HepG2 (cell line): ENCODE results near the gene NUP35. TPM values are rescaled to one million over a fixed set of nuclear protein-coding genes. Genes with fewer than 3 reads are reported as not detected.

Experiments
- CBX1 ChIP-seq: IDR thresholded peaks from one replicate; pipeline ENCODE4 v1.6.1; 2016; ENCODE audit warnings: antibody characterized with exemption, low read depth
- CCDC6 ChIP-seq: sonication (generic); formaldehyde crosslinking; IDR thresholded peaks from 2 replicates; pipeline ENCODE4 v1.8.1; 2022; ENCODE audit warnings: mild to moderate bottlenecking, missing genetic modification reagents, moderate library complexity
- CENPBD1 ChIP-seq: sonication (generic); formaldehyde crosslinking; IDR thresholded peaks from 2 replicates; pipeline ENCODE4 v1.8.0; 2022; ENCODE audit warnings: missing genetic modification reagents, low read depth, mild to moderate bottlenecking, borderline replicate concordance
- CHD2 ChIP-seq: IDR thresholded peaks from 2 replicates; pipeline ENCODE4 v1.6.1; 2011; ENCODE audit warnings: low read depth, low read length, improper control_type of control experiment
- FOSL2 ChIP-seq: sonication (generic); formaldehyde crosslinking; IDR thresholded peaks from 2 replicates; pipeline ENCODE4 v1.4.0; 2020; ENCODE audit warnings: missing genetic modification reagents
- GLI4 ChIP-seq: sonication (generic); formaldehyde crosslinking; IDR thresholded peaks from 2 replicates; pipeline ENCODE4 v1.5.1; 2020; ENCODE audit warnings: missing genetic modification reagents, mild to moderate bottlenecking, moderate library complexity, borderline replicate concordance
- GTF3A ChIP-seq: sonication (generic); formaldehyde crosslinking; conservative IDR thresholded peaks from 2 replicates; pipeline ENCODE4 v1.4.0; 2020; ENCODE audit warnings: mild to moderate bottlenecking, missing genetic modification reagents
- HNF4G ChIP-seq, 2 experiments: sonication (generic) in 1 of 2; formaldehyde crosslinking in 1 of 2; IDR thresholded peaks; 2 replicates each; pipeline versions ENCODE4 v1.4.0 to v1.6.1; 2011 to 2020; ENCODE audit warnings: borderline replicate concordance in 2 of 2, low read depth in 2 of 2, mild to moderate bottlenecking in 2 of 2, low read length in 1 of 2, missing genetic modification reagents in 1 of 2, moderate library complexity in 1 of 2
- HNRNPLL ChIP-seq: fragments of 200-400 bp; formaldehyde crosslinking; IDR thresholded peaks from 2 replicates; pipeline ENCODE4 v1.6.1; 2017; ENCODE audit warnings: mild to moderate bottlenecking, low read depth, low read length; ENCODE audit not compliant: poor library complexity, severe bottlenecking
- KAT7 ChIP-seq: IDR thresholded peaks from 2 replicates; pipeline ENCODE4 v1.6.1; 2018; ENCODE audit warnings: borderline replicate concordance, missing compliant biosample characterization
- KLF9 ChIP-seq: IDR thresholded peaks from 2 replicates; pipeline ENCODE4 v1.6.1; 2016; ENCODE audit warnings: low read depth
- KMT2B ChIP-seq: IDR thresholded peaks from 2 replicates; pipeline ENCODE4 v1.6.1; 2016; ENCODE audit warnings: missing genetic modification reagents, missing compliant biosample characterization
- MIER2 ChIP-seq: IDR thresholded peaks from 2 replicates; pipeline ENCODE4 v1.6.1; 2016; ENCODE audit warnings: missing biosample characterization, missing genetic modification reagents
- MTA1 ChIP-seq: sonication (generic); formaldehyde crosslinking; IDR thresholded peaks from 2 replicates; pipeline ENCODE4 v1.4.0; 2020; ENCODE audit warnings: missing genetic modification reagents, mild to moderate bottlenecking, borderline replicate concordance
- PCBP2 ChIP-seq: fragments of 200-400 bp; formaldehyde crosslinking; optimal IDR thresholded peaks from 2 replicates; pipeline ENCODE3; 2018; ENCODE audit warnings: low read length, low read depth; ENCODE audit not compliant: poor library complexity, severe bottlenecking
- RBM22 ChIP-seq: fragments of 200-400 bp; formaldehyde crosslinking; optimal IDR thresholded peaks from 2 replicates; pipeline ENCODE3; 2017; ENCODE audit warnings: mild to moderate bottlenecking, low read length, moderate library complexity
- TCF7L2 ChIP-seq: IDR thresholded peaks from 2 replicates; pipeline ENCODE4 v1.6.1; 2011; ENCODE audit warnings: mild to moderate bottlenecking, low read depth, low read length, moderate library complexity
- TEAD3 ChIP-seq: optimal IDR thresholded peaks from 2 replicates; pipeline ENCODE3; 2016; ENCODE audit warnings: borderline replicate concordance
- THYN1 ChIP-seq: sonication (generic); formaldehyde crosslinking; IDR thresholded peaks from 2 replicates; pipeline ENCODE4 v1.8.1; 2023; ENCODE audit warnings: low read depth, mild to moderate bottlenecking, moderate library complexity, missing genetic modification reagents, borderline replicate concordance
- ZBTB25 ChIP-seq: IDR thresholded peaks from 2 replicates; pipeline ENCODE4 v1.6.1; 2018; ENCODE audit warnings: missing genetic modification reagents
- ZBTB42 ChIP-seq: sonication (generic); formaldehyde crosslinking; IDR thresholded peaks from 2 replicates; pipeline ENCODE4 v1.5.0; 2020; ENCODE audit warnings: mild to moderate bottlenecking, missing genetic modification reagents
- ZNF160 ChIP-seq: sonication (generic); formaldehyde crosslinking; IDR thresholded peaks from 2 replicates; pipeline ENCODE4 v1.8.0; 2022; ENCODE audit warnings: mild to moderate bottlenecking, inconsistent platforms, missing genetic modification reagents
- ZNF18 ChIP-seq: sonication (generic); formaldehyde crosslinking; IDR thresholded peaks from 2 replicates; pipeline ENCODE4 v1.8.0; 2022; ENCODE audit warnings: mild to moderate bottlenecking, missing genetic modification reagents; ENCODE audit not compliant: insufficient replicate concordance
- ZNF30 ChIP-seq: sonication (generic); formaldehyde crosslinking; IDR thresholded peaks from 2 replicates; pipeline ENCODE4 v1.5.0; 2020; ENCODE audit warnings: mild to moderate bottlenecking, missing genetic modification reagents
- ZNF414 ChIP-seq: sonication (generic); formaldehyde crosslinking; IDR thresholded peaks from 2 replicates; pipeline ENCODE4 v1.5.0; 2020; ENCODE audit warnings: missing genetic modification reagents
- ZNF432 ChIP-seq: sonication (generic); formaldehyde crosslinking; IDR thresholded peaks from 2 replicates; pipeline ENCODE4 v1.5.0; 2020; ENCODE audit warnings: missing genetic modification reagents, mild to moderate bottlenecking, borderline replicate concordance
- ZNF510 ChIP-seq: sonication (generic); formaldehyde crosslinking; IDR thresholded peaks from 2 replicates; pipeline ENCODE4 v1.4.0; 2020; ENCODE audit warnings: low read depth, mild to moderate bottlenecking, missing genetic modification reagents
- polyA plus RNA-seq, 8 experiments: library from polyadenylated mRNA; depleted of rRNA in 3 of 8; stranded (reverse) in 7 of 8; unstranded in 1 of 8; fragments of >200 nt; fragmentation: Illumina TruSeq in 4 of 8; extraction: Trizol in 4 of 8; gene quantifications; 2 replicates each; pipeline versions ENCODE4 v1.2.1 to v1.2.3, GENCODE V29; 2011 to 2016; ENCODE audit warnings: low read depth in 4 of 8, missing spikeins in 1 of 8, mixed read lengths in 1 of 8; ENCODE audit not compliant: insufficient read depth in 1 of 8
- total RNA-seq, 5 experiments: library from RNA; depleted of rRNA; stranded (reverse); fragments of >200 nt; fragmentation: Illumina TruSeq; extraction: Trizol; gene quantifications; 2 replicates each; pipeline ENCODE4 v1.2.3, GENCODE V29; 2016; ENCODE audit warnings: low read depth in 1 of 5

Gene NUP35
- total and polyA plus RNA-seq, 2 of the 13 experiments (the other 11 are each of a cell fraction or from before 2014, with no cell fraction given), result 16.9 to 53.6 TPM

- no peak for TF ChIP-seq ZNF414 (CRISPR knock-in tag)
- TF ChIP-seq ZNF432 (CRISPR knock-in tag), result no peak
- peak; percentile 62 for TF ChIP-seq MIER2 (CRISPR knock-in tag)
- TF ChIP-seq CENPBD1 (CRISPR knock-in tag), result 0 out of 2 replicates have a peak, but pooled peaks have one; percentile 90
- TF ChIP-seq KAT7, result peak; percentile 54; the same call in 1 of the 2 replicates
- no peak for TF ChIP-seq RBM22
- TF ChIP-seq TEAD3 (CRISPR knock-in tag), result peak; percentile 65
- peak; percentile 33; the same call in 1 of the 2 replicates for TF ChIP-seq MTA1 (CRISPR knock-in tag)
- no peak for TF ChIP-seq ZNF30
- TF ChIP-seq ZNF160 (CRISPR knock-in tag), result peak; percentile 7; the same call in 1 of the 2 replicates
- peak; percentile 57; the same call in 1 of the 2 replicates for TF ChIP-seq GLI4 (CRISPR knock-in tag)
- peak; percentile 52 for TF ChIP-seq FOSL2 (CRISPR knock-in tag)
- no peak for TF ChIP-seq GTF3A
- TF ChIP-seq HNF4G (IDR thresholded peaks at IDR 0.05; ENCODE audit: borderline replicate concordance, low read depth, low read length), result no peak; the same call in 1 of the 2 replicates
- peak; percentile 41; the same call in 1 of the 2 replicates for TF ChIP-seq HNF4G (CRISPR knock-in tag; IDR thresholded peaks at IDR 0.05; ENCODE audit: borderline replicate concordance, low read depth)
- no peak for TF ChIP-seq PCBP2
- TF ChIP-seq CHD2, result 0 out of 2 replicates have a peak, but pooled peaks have one; percentile 10
- no peak for TF ChIP-seq ZBTB42 (CRISPR knock-in tag)
- peak; percentile 37; the same call in 1 of the 2 replicates for TF ChIP-seq KLF9 (CRISPR knock-in tag)
- peak; percentile 20 for TF ChIP-seq ZNF18
- TF ChIP-seq HNRNPLL, result peak; percentile 63
- no peak for TF ChIP-seq THYN1 (CRISPR knock-in tag)
- TF ChIP-seq ZBTB25, result peak; percentile 73
- TF ChIP-seq CCDC6 (CRISPR knock-in tag), result peak; percentile 96
- no peak for TF ChIP-seq CBX1
- TF ChIP-seq ZNF510 (CRISPR knock-in tag), result no peak
- no peak for TF ChIP-seq TCF7L2
- TF ChIP-seq KMT2B (CRISPR knock-in tag), result peak; percentile 96
Measured at GRCh38 chr2:183124222-183124956, at the start of gene NUP35 (continued).
